ENCODE results near the gene UAP1.

UAP1 gene

DNA sequence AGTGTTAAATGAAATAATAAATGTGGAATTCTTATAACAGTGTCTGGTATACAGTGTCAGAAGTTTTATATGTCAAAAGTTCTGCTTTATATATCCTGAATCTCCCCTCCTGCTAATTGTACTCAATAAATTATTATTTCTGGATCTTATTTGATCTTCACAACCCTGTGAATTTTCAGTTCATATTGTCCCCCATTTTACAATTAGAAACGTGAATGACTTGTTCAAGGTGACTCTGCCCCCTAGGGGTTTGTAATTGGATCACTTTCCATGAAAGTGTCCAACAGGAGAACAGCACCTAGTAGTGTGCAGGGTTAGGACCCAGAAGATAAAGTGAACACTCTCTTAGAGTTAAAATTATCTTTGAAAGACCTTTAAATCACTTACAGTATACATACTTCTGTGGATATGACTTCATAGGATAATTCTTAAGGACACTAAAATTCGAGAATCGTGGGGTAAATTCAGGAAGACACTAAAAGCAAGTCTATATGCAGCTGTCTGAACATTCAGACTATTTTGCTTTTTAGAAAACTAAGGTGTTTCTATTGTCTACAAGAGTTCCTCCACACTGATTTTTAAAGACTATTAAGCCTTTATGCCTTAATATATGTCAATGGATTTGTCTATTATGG, 66.3 kb downstream of the UAP1 start:
- TF ChIP-seq, protein P1, sequence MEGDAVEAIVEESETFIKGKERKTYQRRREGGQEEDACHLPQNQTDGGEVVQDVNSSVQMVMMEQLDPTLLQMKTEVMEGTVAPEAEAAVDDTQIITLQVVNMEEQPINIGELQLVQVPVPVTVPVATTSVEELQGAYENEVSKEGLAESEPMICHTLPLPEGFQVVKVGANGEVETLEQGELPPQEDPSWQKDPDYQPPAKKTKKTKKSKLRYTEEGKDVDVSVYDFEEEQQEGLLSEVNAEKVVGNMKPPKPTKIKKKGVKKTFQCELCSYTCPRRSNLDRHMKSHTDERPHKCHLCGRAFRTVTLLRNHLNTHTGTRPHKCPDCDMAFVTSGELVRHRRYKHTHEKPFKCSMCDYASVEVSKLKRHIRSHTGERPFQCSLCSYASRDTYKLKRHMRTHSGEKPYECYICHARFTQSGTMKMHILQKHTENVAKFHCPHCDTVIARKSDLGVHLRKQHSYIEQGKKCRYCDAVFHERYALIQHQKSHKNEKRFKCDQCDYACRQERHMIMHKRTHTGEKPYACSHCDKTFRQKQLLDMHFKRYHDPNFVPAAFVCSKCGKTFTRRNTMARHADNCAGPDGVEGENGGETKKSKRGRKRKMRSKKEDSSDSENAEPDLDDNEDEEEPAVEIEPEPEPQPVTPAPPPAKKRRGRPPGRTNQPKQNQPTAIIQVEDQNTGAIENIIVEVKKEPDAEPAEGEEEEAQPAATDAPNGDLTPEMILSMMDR (IDR thresholded peaks at IDR 0.05; ENCODE audit: insufficient read depth, low read length, poor library complexity, severe bottlenecking) = peak; percentile 56
- H3K36me3 ChIP-seq (ENCODE audit: control insufficient read depth, insufficient read depth, low read length) = no peaks in the 10 kb centered on the region
- no peak for DNase-seq (ENCODE audit: extremely low read depth, insufficient read length)
- no peaks in the 10 kb centered on the region for H3K27me3 ChIP-seq (replicated peaks; ENCODE audit: control insufficient read depth, insufficient read depth, low read length)
- H3K4me3 ChIP-seq (replicated peaks; ENCODE audit: low read depth, low read length) = no peak overlapping the region

DNA sequence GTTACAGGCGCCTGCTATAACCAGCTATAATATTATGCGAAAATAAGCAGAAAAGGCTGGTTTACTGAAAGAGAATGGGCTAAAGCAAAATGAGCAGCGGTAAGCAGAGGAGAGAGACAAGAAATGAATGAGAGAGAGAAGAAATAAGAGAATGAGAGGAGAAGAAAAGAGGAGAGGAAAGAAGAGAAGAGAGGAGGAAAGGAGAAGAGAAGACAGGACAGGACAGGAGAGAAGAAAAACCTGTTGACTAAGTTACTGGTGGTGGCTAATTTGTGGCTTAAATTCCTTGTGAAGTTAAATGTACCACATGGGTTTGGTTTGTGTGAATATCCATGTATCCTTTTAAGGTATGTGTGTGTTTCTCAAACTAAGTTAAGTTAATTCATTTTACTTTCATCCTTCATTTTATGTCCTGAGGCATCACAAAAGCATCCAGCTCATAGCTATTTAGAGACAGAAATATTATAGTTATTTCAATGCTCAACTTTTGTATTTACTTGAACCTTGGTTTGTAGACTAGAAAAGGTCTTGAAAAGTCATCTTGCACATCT, 67.6 kb downstream of the UAP1 start:
- Histone ChIP-seq H3K27me3 (replicated peaks; ENCODE audit: control insufficient read depth, insufficient read depth, low read length) (no peaks in the 10 kb centered on the region), H3K4me3 (replicated peaks; ENCODE audit: low read depth, low read length) (no peak overlapping the region), H3K36me3 (ENCODE audit: control insufficient read depth, insufficient read depth, low read length) (no peaks in the 10 kb centered on the region)
- TF ChIP-seq, protein P1 (IDR thresholded peaks at IDR 0.05; ENCODE audit: insufficient read depth, low read length, poor library complexity, severe bottlenecking) = no peak
- DNase-seq (ENCODE audit: extremely low read depth, insufficient read length) = no peak

DNA sequence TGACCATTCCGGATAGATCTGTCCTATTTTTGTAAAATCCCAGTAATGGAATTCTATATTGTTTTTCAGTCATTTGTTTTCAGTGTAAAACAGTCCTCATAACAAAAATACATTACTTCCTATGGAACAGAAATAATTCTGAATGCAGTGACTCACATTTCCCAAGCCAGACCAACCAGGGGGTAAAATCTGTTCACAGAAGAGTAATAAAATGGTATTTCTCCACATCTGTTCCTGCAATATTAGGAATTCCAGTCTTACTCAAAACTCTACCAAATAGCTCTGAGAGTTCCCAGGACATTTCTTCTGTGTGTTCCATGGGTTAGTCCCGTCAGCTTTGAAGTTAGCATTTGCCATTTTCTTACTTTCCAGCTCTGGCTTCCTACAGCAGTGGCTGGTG, 68.1 kb downstream of the UAP1 start:
- DNase-seq (ENCODE audit: extremely low read depth, insufficient read length) = no peak
- TF ChIP-seq, protein P1 (IDR thresholded peaks at IDR 0.05; ENCODE audit: insufficient read depth, low read length, poor library complexity, severe bottlenecking) = no peak
- no peak overlapping the region for H3K4me3 ChIP-seq (replicated peaks; ENCODE audit: low read depth, low read length)
- H3K36me3 ChIP-seq (ENCODE audit: control insufficient read depth, insufficient read depth, low read length) = no peaks in the 10 kb centered on the region
- no peaks in the 10 kb centered on the region for H3K27me3 ChIP-seq (replicated peaks; ENCODE audit: control insufficient read depth, insufficient read depth, low read length)

DNA sequence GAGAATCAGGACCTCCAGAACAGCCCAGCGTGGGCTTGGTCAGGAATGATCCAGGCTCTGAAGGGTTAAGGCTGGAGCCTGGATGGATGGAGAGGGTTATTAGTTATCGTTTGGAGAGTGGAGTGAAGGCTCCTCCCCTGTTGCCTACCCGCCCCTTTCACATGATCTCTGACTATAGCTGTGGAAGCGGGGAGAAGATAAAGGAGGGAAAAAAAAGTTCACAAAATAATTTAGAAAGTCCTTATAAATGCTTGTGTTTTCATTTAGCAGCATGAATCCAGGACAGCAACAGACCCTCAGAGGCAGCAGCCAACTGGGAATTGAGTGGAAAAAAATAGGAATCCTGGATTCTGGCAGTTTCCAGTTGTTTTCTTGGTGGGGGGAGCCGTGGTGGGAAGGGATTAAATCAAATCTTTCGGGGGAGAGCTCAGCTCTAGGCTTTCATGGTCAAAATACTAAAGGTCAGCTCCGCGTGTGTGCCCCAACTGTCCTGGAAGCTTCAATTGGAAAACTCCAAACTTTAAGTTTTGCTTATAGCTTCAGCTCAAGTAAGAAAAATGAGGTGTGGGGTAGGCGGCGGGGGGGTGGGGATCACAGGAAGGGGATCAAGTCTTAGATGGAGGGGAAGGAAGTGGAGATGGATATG, 70.1 kb downstream of the UAP1 start:
- no peaks in the 10 kb centered on the region for H3K27me3 ChIP-seq (replicated peaks; ENCODE audit: control insufficient read depth, insufficient read depth, low read length)
- no peak for DNase-seq (ENCODE audit: extremely low read depth, insufficient read length)
- peak overlapping the region; percentile 59 for H3K4me3 ChIP-seq (replicated peaks; ENCODE audit: low read depth, low read length)
- TF ChIP-seq, protein P1 (IDR thresholded peaks at IDR 0.05; ENCODE audit: insufficient read depth, low read length, poor library complexity, severe bottlenecking) = no peak
- no peaks in the 10 kb centered on the region for H3K36me3 ChIP-seq (ENCODE audit: control insufficient read depth, insufficient read depth, low read length)

DNA sequence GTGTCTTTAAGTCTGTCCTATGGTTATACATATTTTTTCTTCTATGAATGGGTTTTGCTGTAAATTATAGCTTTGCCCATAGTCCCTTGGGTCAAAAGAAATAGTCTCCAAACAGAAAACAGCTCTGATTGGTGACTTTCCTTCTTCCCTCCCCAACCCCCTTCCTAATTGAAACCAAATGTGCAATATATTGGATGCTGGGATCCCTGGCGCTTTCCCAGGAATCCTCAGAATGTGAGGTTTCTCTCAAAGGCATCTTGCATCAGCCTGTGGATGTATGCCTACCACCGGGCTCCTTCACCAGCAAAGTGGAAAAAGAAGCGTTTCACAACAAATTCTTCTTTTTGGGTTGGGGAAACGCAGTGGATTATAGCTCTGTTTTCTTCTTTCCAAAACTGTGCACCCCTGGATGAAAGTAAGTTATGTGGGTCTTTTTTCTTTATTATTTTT, 70.7 kb downstream of the UAP1 start, which contains the start of gene DDR2:
DDR2 (plus strand) TSS at position 248 of the 450 bp plus-strand sequence. CDS start 86,600 bp downstream, outside the sequence.
- no peaks in the 10 kb centered on the region for H3K27me3 ChIP-seq (replicated peaks; ENCODE audit: control insufficient read depth, insufficient read depth, low read length)
- TF ChIP-seq, protein P1 (IDR thresholded peaks at IDR 0.05; ENCODE audit: insufficient read depth, low read length, poor library complexity, severe bottlenecking) = no peak
- peak within 1 kb of the TSS; percentile 59 for H3K4me3 ChIP-seq (replicated peaks; ENCODE audit: low read depth, low read length)
- DNase-seq (ENCODE audit: extremely low read depth, insufficient read length) = no peak
- no peaks in the 10 kb centered on the region for H3K36me3 ChIP-seq (ENCODE audit: control insufficient read depth, insufficient read depth, low read length)
